ENCODE results near the gene CAMTA1. TPM values are rescaled to one million over a fixed set of nuclear protein-coding genes. Genes with fewer than 3 reads are reported as not detected.

Gene CAMTA1
- polyA plus RNA-seq, 1 of the 3 experiments (the other 2 are of a cell fraction): 63.1 TPM

DNA sequence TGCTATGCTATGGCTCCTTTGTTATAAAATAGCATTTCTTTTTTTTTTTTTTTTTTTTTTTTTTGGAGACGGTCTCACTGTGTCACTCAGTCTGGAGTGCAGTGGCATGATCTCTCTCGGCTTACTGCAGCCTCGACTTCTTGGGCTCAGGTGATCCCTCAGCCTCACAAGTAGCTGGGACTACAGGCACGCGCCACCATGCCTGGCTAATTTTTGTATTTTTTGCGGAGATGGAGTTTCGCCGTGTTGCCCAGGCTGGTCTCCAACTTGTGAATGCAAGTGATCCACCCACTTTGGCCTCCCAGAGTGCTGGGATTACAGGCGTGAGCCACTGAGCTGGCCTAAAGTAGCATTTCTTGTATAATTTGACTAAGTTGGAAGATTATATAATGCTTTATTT, 10.8 kb downstream of the CAMTA1 start (continued):
- no peak for TF ChIP-seq POLR2AphosphoS5 (IDR thresholded peaks at IDR 0.05; ENCODE audit: low read depth, low read length)
- TF ChIP-seq RXRA (IDR thresholded peaks at IDR 0.05; ENCODE audit: borderline replicate concordance, low read depth): no peak
- no peak for TF ChIP-seq FOXM1 (IDR thresholded peaks at IDR 0.05; ENCODE audit: low read depth)
- no peak for TF ChIP-seq TEAD4 (IDR thresholded peaks at IDR 0.05; ENCODE audit: borderline replicate concordance, insufficient read depth)
- TF ChIP-seq, protein P1, sequence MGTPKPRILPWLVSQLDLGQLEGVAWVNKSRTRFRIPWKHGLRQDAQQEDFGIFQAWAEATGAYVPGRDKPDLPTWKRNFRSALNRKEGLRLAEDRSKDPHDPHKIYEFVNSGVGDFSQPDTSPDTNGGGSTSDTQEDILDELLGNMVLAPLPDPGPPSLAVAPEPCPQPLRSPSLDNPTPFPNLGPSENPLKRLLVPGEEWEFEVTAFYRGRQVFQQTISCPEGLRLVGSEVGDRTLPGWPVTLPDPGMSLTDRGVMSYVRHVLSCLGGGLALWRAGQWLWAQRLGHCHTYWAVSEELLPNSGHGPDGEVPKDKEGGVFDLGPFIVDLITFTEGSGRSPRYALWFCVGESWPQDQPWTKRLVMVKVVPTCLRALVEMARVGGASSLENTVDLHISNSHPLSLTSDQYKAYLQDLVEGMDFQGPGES (IDR thresholded peaks at IDR 0.05; ENCODE audit: low read depth, low read length): no peak
- TF ChIP-seq ELF1 (IDR thresholded peaks at IDR 0.05): no peak

DNA sequence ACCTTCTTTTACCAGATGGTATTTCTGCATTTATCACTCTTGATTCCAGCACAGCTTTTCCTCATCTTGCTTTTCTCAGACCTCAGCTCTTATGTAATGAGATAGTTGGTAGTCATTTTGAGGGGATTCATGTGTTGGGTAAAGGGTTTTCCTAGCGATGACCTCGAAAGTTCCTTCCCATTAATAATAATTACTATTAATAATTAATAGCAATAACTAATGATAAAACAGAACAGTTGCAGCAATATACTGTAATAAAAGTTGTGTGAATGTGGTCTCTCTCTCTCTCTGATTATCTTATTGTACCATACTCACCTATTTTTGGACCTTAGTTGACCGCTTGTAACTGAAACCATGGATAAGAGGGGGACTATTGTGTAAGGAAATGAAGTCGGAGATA, 14.2 kb downstream of the CAMTA1 start:
- no peak overlapping the region for H3K4me3 ChIP-seq (ENCODE audit: low read depth in 2 of 2, low read length in 1 of 2)
- no peak for DNase-seq
- H3K9me2 ChIP-seq: no peaks in the 10 kb centered on the region
- CTCF ChIA-PET: interaction anchor here (0.7 to 1.7 kb wide), 4 partner anchors 13 to 271 kb away, joined by 3 to 4 read pairs (median 3); no protein-coding TSS in a partner anchor
- H3K9ac ChIP-seq: no peak overlapping the region
- peaks cover 46% of the 10 kb centered on the region for H4K20me1 ChIP-seq (ENCODE audit: insufficient read depth)
- TF ChIP-seq ELF1 (IDR thresholded peaks at IDR 0.05) (no peak), USF2 (IDR thresholded peaks at IDR 0.05; ENCODE audit: borderline replicate concordance, low read depth, low read length) (no peak), TAF1 (IDR thresholded peaks at IDR 0.05; ENCODE audit: borderline replicate concordance, low read depth, low read length) (no peak), SMC3 (IDR thresholded peaks at IDR 0.05; ENCODE audit: low read depth, low read length) (no peak), FOXJ3 (CRISPR knock-in tag; IDR thresholded peaks at IDR 0.05) (no peak), GABPA (IDR thresholded peaks at IDR 0.05; ENCODE audit: low read depth) (no peak), NFIC (IDR thresholded peaks at IDR 0.05; ENCODE audit: borderline replicate concordance) (no peak), TCF12 (IDR thresholded peaks at IDR 0.05) (no peak), RXRA (IDR thresholded peaks at IDR 0.05; ENCODE audit: borderline replicate concordance, low read depth) (no peak), ZBTB33 (IDR thresholded peaks at IDR 0.05; ENCODE audit: borderline replicate concordance, low read depth) (no peak), RCOR1 (IDR thresholded peaks at IDR 0.05; ENCODE audit: low read length) (no peak), SIN3A (IDR thresholded peaks at IDR 0.05; ENCODE audit: borderline replicate concordance, low read depth, low read length) (no peak), CHD2 (IDR thresholded peaks at IDR 0.05; ENCODE audit: low read length, partially characterized antibody) (no peak), MEF2A (IDR thresholded peaks at IDR 0.05; ENCODE audit: borderline replicate concordance, low read depth) (no peak), RFX5 (IDR thresholded peaks at IDR 0.05; ENCODE audit: low read length) (no peak), JUND (IDR thresholded peaks at IDR 0.05) (no peak), FOXM1 (IDR thresholded peaks at IDR 0.05; ENCODE audit: low read depth) (no peak), GATA2 (CRISPR knock-in tag; IDR thresholded peaks at IDR 0.05) (no peak), RAD21 (IDR thresholded peaks at IDR 0.05; ENCODE audit: low read length) (no peak), MXI1 (IDR thresholded peaks at IDR 0.05; ENCODE audit: low read depth, low read length) (no peak)
- WGBS (ENCODE audit: low lambda C conversion rate): 97% methylated on average over 4 of the region's 4 CpGs
- peaks cover 6 to 20% of the 10 kb centered on the region in 2 experiments; a peak in 2 of 4 replicates for H3K4me1 ChIP-seq (ENCODE audit: control insufficient read depth in 1 of 2, insufficient read depth in 2 of 2, low read depth in 1 of 2, low read length in 1 of 2)
- H2AFZ ChIP-seq (ENCODE audit: low read depth): no peak overlapping the region
- H3K4me2 ChIP-seq: no peak overlapping the region
- peaks cover 28% of the 10 kb centered on the region for H3F3A ChIP-seq (replicated peaks; ENCODE audit: insufficient read depth)
- POLR2A ChIA-PET: no interaction called here
- H3K36me3 ChIP-seq (replicated peaks in 1 of 2; ENCODE audit: control insufficient read depth in 1 of 2, insufficient read depth in 2 of 2, low read length in 1 of 2): no peaks in the 10 kb centered on the region
- H3K9me3 ChIP-seq: no peaks in the 10 kb centered on the region
- H3K79me2 ChIP-seq (ENCODE audit: insufficient read depth): peaks cover 95% of the 10 kb centered on the region
- no peaks in the 10 kb centered on the region for H3K27me3 ChIP-seq (ENCODE audit: insufficient read depth)
- no peak overlapping the region for H3K27ac ChIP-seq (ENCODE audit: low read depth in 2 of 2, low read length in 1 of 2)
